ENCODE results near the gene PGAP2. TPM values are rescaled to one million over a fixed set of nuclear protein-coding genes. Genes with fewer than 3 reads are reported as not detected.

Gene PGAP2
- total and polyA plus RNA-seq, 4 donors = 10.0 to 14.8 (median 12.0) TPM

- H3K36me3 ChIP-seq (ENCODE audit: control insufficient read depth in 4 of 4, insufficient read depth in 3 of 4, low read depth in 1 of 4, low read length in 3 of 4) = no peaks in the 10 kb centered on the region
- H3K27ac ChIP-seq (ENCODE audit: low read depth in 1 of 2, low read length in 2 of 2) = peak overlapping the region; percentile 91 to 94
- no peaks in the 10 kb centered on the region for H3K27me3 ChIP-seq (ENCODE audit: control insufficient read depth in 4 of 4, insufficient read depth in 4 of 4, low read length in 3 of 4)
- peak overlapping the region in 1 of 2 donors; percentile 52 for H3K9ac ChIP-seq (ENCODE audit: low read depth in 1 of 2, low read length in 2 of 2)
- H3K4me3 ChIP-seq (ENCODE audit: low read depth in 1 of 3, low read length in 3 of 3) = no peak overlapping the region
- peaks cover 16 to 45% (median 19%) of the 10 kb centered on the region in 4 donors for H3K4me1 ChIP-seq (ENCODE audit: control insufficient read depth in 4 of 4, insufficient read depth in 4 of 4, low read length in 3 of 4)
- TF ChIP-seq TAF1 (conservative IDR thresholded peaks at IDR 0.05) (no peak), EGR1 (IDR thresholded peaks at IDR 0.05; ENCODE audit: low read depth in 2 of 2) (no peak), GABPA (IDR thresholded peaks at IDR 0.05 in 1 of 2, conservative IDR thresholded peaks at IDR 0.05 in 1 of 2) (no peak), JUND (IDR thresholded peaks at IDR 0.05) (no peak), MAX (IDR thresholded peaks at IDR 0.05) (no peak), HNF4G (IDR thresholded peaks at IDR 0.05) (no peak)
- TF ChIP-seq, protein P1, sequence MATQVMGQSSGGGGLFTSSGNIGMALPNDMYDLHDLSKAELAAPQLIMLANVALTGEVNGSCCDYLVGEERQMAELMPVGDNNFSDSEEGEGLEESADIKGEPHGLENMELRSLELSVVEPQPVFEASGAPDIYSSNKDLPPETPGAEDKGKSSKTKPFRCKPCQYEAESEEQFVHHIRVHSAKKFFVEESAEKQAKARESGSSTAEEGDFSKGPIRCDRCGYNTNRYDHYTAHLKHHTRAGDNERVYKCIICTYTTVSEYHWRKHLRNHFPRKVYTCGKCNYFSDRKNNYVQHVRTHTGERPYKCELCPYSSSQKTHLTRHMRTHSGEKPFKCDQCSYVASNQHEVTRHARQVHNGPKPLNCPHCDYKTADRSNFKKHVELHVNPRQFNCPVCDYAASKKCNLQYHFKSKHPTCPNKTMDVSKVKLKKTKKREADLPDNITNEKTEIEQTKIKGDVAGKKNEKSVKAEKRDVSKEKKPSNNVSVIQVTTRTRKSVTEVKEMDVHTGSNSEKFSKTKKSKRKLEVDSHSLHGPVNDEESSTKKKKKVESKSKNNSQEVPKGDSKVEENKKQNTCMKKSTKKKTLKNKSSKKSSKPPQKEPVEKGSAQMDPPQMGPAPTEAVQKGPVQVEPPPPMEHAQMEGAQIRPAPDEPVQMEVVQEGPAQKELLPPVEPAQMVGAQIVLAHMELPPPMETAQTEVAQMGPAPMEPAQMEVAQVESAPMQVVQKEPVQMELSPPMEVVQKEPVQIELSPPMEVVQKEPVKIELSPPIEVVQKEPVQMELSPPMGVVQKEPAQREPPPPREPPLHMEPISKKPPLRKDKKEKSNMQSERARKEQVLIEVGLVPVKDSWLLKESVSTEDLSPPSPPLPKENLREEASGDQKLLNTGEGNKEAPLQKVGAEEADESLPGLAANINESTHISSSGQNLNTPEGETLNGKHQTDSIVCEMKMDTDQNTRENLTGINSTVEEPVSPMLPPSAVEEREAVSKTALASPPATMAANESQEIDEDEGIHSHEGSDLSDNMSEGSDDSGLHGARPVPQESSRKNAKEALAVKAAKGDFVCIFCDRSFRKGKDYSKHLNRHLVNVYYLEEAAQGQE (IDR thresholded peaks at IDR 0.05) = no peak
- TF ChIP-seq, protein P2, sequence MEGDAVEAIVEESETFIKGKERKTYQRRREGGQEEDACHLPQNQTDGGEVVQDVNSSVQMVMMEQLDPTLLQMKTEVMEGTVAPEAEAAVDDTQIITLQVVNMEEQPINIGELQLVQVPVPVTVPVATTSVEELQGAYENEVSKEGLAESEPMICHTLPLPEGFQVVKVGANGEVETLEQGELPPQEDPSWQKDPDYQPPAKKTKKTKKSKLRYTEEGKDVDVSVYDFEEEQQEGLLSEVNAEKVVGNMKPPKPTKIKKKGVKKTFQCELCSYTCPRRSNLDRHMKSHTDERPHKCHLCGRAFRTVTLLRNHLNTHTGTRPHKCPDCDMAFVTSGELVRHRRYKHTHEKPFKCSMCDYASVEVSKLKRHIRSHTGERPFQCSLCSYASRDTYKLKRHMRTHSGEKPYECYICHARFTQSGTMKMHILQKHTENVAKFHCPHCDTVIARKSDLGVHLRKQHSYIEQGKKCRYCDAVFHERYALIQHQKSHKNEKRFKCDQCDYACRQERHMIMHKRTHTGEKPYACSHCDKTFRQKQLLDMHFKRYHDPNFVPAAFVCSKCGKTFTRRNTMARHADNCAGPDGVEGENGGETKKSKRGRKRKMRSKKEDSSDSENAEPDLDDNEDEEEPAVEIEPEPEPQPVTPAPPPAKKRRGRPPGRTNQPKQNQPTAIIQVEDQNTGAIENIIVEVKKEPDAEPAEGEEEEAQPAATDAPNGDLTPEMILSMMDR (IDR thresholded peaks at IDR 0.05; ENCODE audit: low read depth, low read length, missing input control) = no peak
- no peaks in the 10 kb centered on the region for H3K9me3 ChIP-seq (ENCODE audit: control insufficient read depth in 4 of 4, low read length in 3 of 4)
- DNase-seq (ENCODE audit: low spot score) = no peak
Observed at GRCh38 chr11:3866836-3867208, 58.5 kb downstream of the PGAP2 start.

- Histone ChIP-seq H3K4me3 (ENCODE audit: low read depth in 1 of 3, low read length in 3 of 3) (no peak overlapping the region), H3K4me1 (ENCODE audit: control insufficient read depth in 4 of 4, insufficient read depth in 4 of 4, low read length in 3 of 4) (peaks cover 16 to 47% (median 20%) of the 10 kb centered on the region in 4 donors), H3K27ac (ENCODE audit: low read depth in 1 of 2, low read length in 2 of 2) (peak overlapping the region; percentile 91 to 94), H3K27me3 (ENCODE audit: control insufficient read depth in 4 of 4, insufficient read depth in 4 of 4, low read length in 3 of 4) (no peaks in the 10 kb centered on the region), H3K9me3 (ENCODE audit: control insufficient read depth in 4 of 4, low read length in 3 of 4) (no peaks in the 10 kb centered on the region), H3K36me3 (ENCODE audit: control insufficient read depth in 4 of 4, insufficient read depth in 3 of 4, low read depth in 1 of 4, low read length in 3 of 4) (no peaks in the 10 kb centered on the region), H3K9ac (ENCODE audit: low read depth in 1 of 2, low read length in 2 of 2) (peak overlapping the region; percentile 50 to 63)
- WGBS = 30% methylated on average over 6 of the region's 6 CpGs
- DNase-seq (ENCODE audit: low spot score) = peak; percentile 36
- TF ChIP-seq MAX (IDR thresholded peaks at IDR 0.05) (peak; percentile 27), ATF3 (IDR thresholded peaks at IDR 0.05) (no peak), RXRA (IDR thresholded peaks at IDR 0.05) (peak; percentile 75 to 82), YY1 (IDR thresholded peaks at IDR 0.05) (peak; percentile 41), FOXA1 (IDR thresholded peaks at IDR 0.05) (no peak), TAF1 (conservative IDR thresholded peaks at IDR 0.05) (no peak), EGR1 (IDR thresholded peaks at IDR 0.05; ENCODE audit: low read depth in 2 of 2) (no peak), JUND (IDR thresholded peaks at IDR 0.05) (no peak), HNF4G (IDR thresholded peaks at IDR 0.05) (no peak), RAD21 (IDR thresholded peaks at IDR 0.05) (peak in 1 of 2 donors; percentile 40), GABPA (IDR thresholded peaks at IDR 0.05 in 1 of 2, conservative IDR thresholded peaks at IDR 0.05 in 1 of 2) (no peak), HNF4A (conservative IDR thresholded peaks at IDR 0.05) (peak in 1 of 2 donors; percentile 27), ZBTB33 (IDR thresholded peaks at IDR 0.05) (no peak), SP1 (IDR thresholded peaks at IDR 0.05) (peak; percentile 28)
- TF ChIP-seq, protein P2 (IDR thresholded peaks at IDR 0.05; ENCODE audit: low read depth, low read length, missing input control) = no peak
Observed at GRCh38 chr11:3867209-3868091, 59.1 kb downstream of the PGAP2 start.

Measured in liver (tissue), 9 donors.